GM12874 (cell line): ENCODE measurements around the gene OSMR.

Experiments
- CTCF ChIP-seq: IDR thresholded peaks from 2 replicates; pipeline ENCODE4 v1.5.1; 2011; ENCODE audit warnings: low read depth, mild to moderate bottlenecking, control low read depth, low read length, moderate library complexity; ENCODE audit not compliant: insufficient read depth

OSMR gene

GRCh38 chr5:38847559-38848347, 1.9 kb downstream of the OSMR start:
- no peak for TF ChIP-seq CTCF

- no peak for TF ChIP-seq CTCF
These were observed 2.8 kb downstream of the OSMR start for GRCh38 chr5:38848637-38849036.

GRCh38 chr5:38853753-38854470, 8.1 kb downstream of the OSMR start:
- no peak for TF ChIP-seq CTCF

- TF ChIP-seq CTCF, result no peak
These were observed 9.1 kb downstream of the OSMR start for GRCh38 chr5:38854907-38855306.

GRCh38 chr5:38856660-38857059, 10.8 kb downstream of the OSMR start:
- no peak for TF ChIP-seq CTCF

- no peak for TF ChIP-seq CTCF
These were observed 13.0 kb downstream of the OSMR start for GRCh38 chr5:38858839-38859238.

- TF ChIP-seq CTCF, result no peak
These were observed 20.7 kb downstream of the OSMR start for GRCh38 chr5:38866362-38867031.
